Ishikawa (cell line): ENCODE results near the gene ABCC4.

Experiments used
- CEBPB ChIP-seq: IDR thresholded peaks from 2 replicates; pipeline ENCODE4 v1.6.1; 2012
- EP300 ChIP-seq: IDR thresholded peaks from 2 replicates; pipeline ENCODE4 v1.6.1; 2012; ENCODE audit warnings: borderline replicate concordance
- MAX ChIP-seq: IDR thresholded peaks from 2 replicates; pipeline ENCODE4 v1.6.1; 2012
- REST ChIP-seq: IDR thresholded peaks from 2 replicates; pipeline ENCODE4 v1.6.1; 2012; ENCODE audit warnings: low read depth, mild to moderate bottlenecking
- TEAD4 ChIP-seq: IDR thresholded peaks from 2 replicates; pipeline ENCODE4 v1.6.1; 2012
- USF1 ChIP-seq: IDR thresholded peaks from 2 replicates; pipeline ENCODE4 v1.6.1; 2012
- YY1 ChIP-seq: IDR thresholded peaks from 2 replicates; pipeline ENCODE4 v1.6.1; 2012; ENCODE audit warnings: low read depth

GRCh38 chr13:95182570-95183265, 118.5 kb downstream of the ABCC4 start:
- TF ChIP-seq YY1: no peak
- TF ChIP-seq MAX: no peak
- TF ChIP-seq TEAD4: no peak
- no peak for TF ChIP-seq USF1
- no peak for TF ChIP-seq EP300
- no peak for TF ChIP-seq REST
- no peak for TF ChIP-seq CEBPB
